ENCODE measurements around the gene PCDH7. TPM values are rescaled to one million over a fixed set of nuclear protein-coding genes. Genes with fewer than 3 reads are reported as not detected.

Gene PCDH7
- total and polyA plus RNA-seq, 7 experiments from 2014 or later = not detected

DNA sequence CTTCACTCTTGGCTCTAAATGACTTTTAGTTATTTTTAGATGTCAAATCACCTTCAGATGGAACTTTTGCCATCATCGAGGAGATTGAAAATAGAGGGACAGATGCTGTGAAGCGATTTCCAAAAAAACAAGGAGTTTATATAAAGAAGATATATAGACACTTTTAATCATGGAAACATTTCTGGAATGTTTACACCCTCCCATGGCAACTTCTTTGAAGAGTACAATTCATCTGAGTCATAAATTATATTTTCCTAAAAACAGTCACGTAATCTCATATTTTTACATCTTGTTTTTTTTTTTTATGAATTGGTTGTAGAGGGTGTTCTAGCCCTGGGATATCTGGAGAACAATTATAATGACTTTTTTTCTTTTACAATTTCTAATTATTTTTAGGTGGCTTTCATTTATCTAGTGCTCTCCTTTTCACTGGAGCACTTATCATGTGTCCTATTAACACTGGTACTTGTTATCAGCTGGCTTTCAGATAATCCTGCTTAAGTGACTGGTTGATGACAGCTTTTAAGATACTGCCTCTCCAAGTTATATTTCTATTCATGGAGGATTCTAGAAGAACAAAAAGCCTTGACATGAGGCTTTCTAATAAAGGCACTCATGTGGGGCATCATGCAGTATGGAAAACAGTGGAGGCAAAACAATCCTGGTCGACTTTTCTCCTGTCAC is 24.9 kb downstream of the PCDH7 start:
- Mint-ChIP-seq H3K4me3 (no peak overlapping the region), H3K27ac (no peak overlapping the region), H3K4me1 (no peaks in the 10 kb centered on the region), H3K36me3 (no peaks in the 10 kb centered on the region), H3K9me3 (peaks cover 0 to 7% (median 0%) of the 10 kb centered on the region in 11 donors), H3K27me3 (peaks cover 0 to 4% (median 0%) of the 10 kb centered on the region in 5 donors)
- Histone ChIP-seq H3K27ac (ENCODE audit: low read depth, low read length) (no peak overlapping the region), H3K9me3 (ENCODE audit: control insufficient read depth in 2 of 3, low read length in 3 of 3) (no peaks in the 10 kb centered on the region), H3K4me3 (ENCODE audit: low read length) (no peak overlapping the region), H3K36me3 (ENCODE audit: control insufficient read depth in 2 of 3, insufficient read depth in 3 of 3, low read length in 3 of 3) (no peaks in the 10 kb centered on the region), H3K27me3 (ENCODE audit: control insufficient read depth in 2 of 2, insufficient read depth in 2 of 2, low read length in 2 of 2) (no peaks in the 10 kb centered on the region), H3K4me1 (ENCODE audit: control insufficient read depth in 2 of 2, insufficient read depth in 2 of 2, low read length in 2 of 2) (no peaks in the 10 kb centered on the region)
- ATAC-seq (no peak), DNase-seq (no peak)
- ChIA-PET POLR2A (no interaction called here), CTCF (interaction anchor here (0.8 kb wide), 1 partner anchor 547 kb away, joined by 3 read pairs; no protein-coding TSS in a partner anchor)
- intact Hi-C loops (cut with micrococcal nuclease) = no loop called here

DNA sequence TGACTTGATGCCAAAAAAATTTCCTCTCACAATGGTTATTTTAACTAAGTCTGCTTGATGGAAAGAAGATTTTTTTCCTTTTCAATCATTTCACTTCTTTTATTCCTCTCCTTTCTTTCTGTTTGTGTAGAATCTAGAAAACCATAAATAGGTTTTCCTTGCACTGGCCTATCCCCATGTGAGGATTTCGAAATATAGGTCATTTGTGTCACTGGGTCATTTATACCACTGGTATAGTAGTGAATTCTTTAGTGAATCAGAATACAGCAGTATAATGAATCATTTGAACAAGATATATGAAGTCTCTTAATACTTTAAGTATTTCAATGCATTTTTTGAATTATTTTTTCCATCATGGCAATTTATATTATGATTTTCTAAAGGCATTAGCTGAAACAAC is 26.6 kb downstream of the PCDH7 start:
- H3K4me3 Mint-ChIP-seq = no peak overlapping the region
- H3K9me3 ChIP-seq (ENCODE audit: control insufficient read depth in 2 of 3, low read length in 3 of 3) = no peaks in the 10 kb centered on the region
- H3K9me3 Mint-ChIP-seq = peaks cover 0 to 13% (median 0%) of the 10 kb centered on the region in 11 donors
- no peaks in the 10 kb centered on the region for H3K4me1 Mint-ChIP-seq
- intact Hi-C loops (cut with micrococcal nuclease) = no loop called here
- no peaks in the 10 kb centered on the region for H3K36me3 Mint-ChIP-seq
- no peak overlapping the region for H3K27ac ChIP-seq (ENCODE audit: low read depth, low read length)
- ChIA-PET CTCF (no interaction called here), POLR2A (no interaction called here)
- H3K36me3 ChIP-seq (ENCODE audit: control insufficient read depth in 2 of 3, insufficient read depth in 3 of 3, low read length in 3 of 3) = no peaks in the 10 kb centered on the region
- no peaks in the 10 kb centered on the region for H3K4me1 ChIP-seq (ENCODE audit: control insufficient read depth in 2 of 2, insufficient read depth in 2 of 2, low read length in 2 of 2)
- ATAC-seq (no peak), DNase-seq (no peak)
- H3K27me3 ChIP-seq (ENCODE audit: control insufficient read depth in 2 of 2, insufficient read depth in 2 of 2, low read length in 2 of 2) = no peaks in the 10 kb centered on the region
- no peak overlapping the region for H3K4me3 ChIP-seq (ENCODE audit: low read length)
- H3K27ac Mint-ChIP-seq = no peak overlapping the region
- peaks cover 0 to 4% (median 0%) of the 10 kb centered on the region in 5 donors for H3K27me3 Mint-ChIP-seq

DNA sequence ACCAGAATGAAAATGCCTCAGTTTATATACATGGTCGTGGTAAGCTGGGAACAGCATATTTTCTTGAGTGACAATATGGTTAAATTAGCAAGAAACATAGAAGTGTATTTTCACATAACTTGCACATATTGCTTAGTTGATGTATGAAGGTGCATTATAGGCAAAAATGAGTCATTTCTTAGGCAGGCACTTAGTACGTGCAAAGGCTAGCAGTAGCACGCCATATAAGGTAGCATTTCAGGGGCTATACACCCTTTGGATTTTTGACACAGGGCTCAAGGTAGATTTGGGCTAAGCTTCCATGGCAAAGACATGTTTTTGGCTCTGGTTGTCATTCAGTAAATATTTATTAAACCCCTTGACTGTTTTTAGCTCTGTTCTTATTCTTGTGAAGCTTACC is 33.1 kb downstream of the PCDH7 start:
- no peaks in the 10 kb centered on the region for H3K27me3 Mint-ChIP-seq
- no peak for DNase-seq
- no peak overlapping the region for H3K27ac ChIP-seq (ENCODE audit: low read depth, low read length)

DNA sequence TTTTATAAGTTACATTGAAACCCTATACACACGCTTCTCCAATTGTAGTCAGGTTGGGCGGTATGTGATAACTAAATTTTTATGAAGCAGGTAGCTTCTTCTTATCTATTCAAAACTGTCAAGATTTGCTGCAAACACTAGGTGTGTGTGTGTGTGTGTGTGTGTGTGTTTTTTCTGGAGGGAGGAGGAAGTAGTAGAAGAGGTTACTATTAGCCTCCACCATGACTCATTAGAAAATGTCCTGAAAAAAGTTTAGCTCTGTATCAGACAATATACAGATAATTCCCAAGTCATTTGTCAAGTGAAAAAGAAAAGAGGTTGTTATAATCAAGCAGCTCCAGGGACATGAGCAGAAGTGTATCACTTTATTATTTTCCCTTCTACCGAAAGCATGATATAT is 33.9 kb downstream of the PCDH7 start:
- H3K36me3 ChIP-seq (ENCODE audit: control insufficient read depth in 2 of 3, insufficient read depth in 3 of 3, low read length in 3 of 3) = no peaks in the 10 kb centered on the region
- H3K4me1 ChIP-seq (ENCODE audit: control insufficient read depth in 2 of 2, insufficient read depth in 2 of 2, low read length in 2 of 2) = no peaks in the 10 kb centered on the region
- Mint-ChIP-seq H3K4me3 (no peak overlapping the region), H3K4me1 (no peaks in the 10 kb centered on the region), H3K27me3 (no peaks in the 10 kb centered on the region), H3K36me3 (no peaks in the 10 kb centered on the region), H3K27ac (no peak overlapping the region), H3K9me3 (peaks cover 0 to 6% (median 2%) of the 10 kb centered on the region in 11 donors)
- ChIA-PET CTCF (no interaction called here), POLR2A (no interaction called here)
- DNase-seq (no peak), ATAC-seq (no peak)
- intact Hi-C loops (cut with micrococcal nuclease) = loop anchor here in 1 of 2 donors (10.0 kb wide), 1 partner anchor 61 kb away; no protein-coding TSS in a partner anchor
- no peaks in the 10 kb centered on the region for H3K27me3 ChIP-seq (ENCODE audit: control insufficient read depth in 2 of 2, insufficient read depth in 2 of 2, low read length in 2 of 2)
- no peaks in the 10 kb centered on the region for H3K9me3 ChIP-seq (ENCODE audit: control insufficient read depth in 2 of 3, low read length in 3 of 3)
- H3K27ac ChIP-seq (ENCODE audit: low read depth, low read length) = no peak overlapping the region
- no peak overlapping the region for H3K4me3 ChIP-seq (ENCODE audit: low read length)

More for the DNA sequence above, 33.1 kb downstream of the PCDH7 start:
- H3K4me1 Mint-ChIP-seq = no peaks in the 10 kb centered on the region
- POLR2A ChIA-PET = no interaction called here
- H3K9me3 ChIP-seq (ENCODE audit: control insufficient read depth in 2 of 3, low read length in 3 of 3) = no peaks in the 10 kb centered on the region
- CTCF ChIA-PET = no interaction called here
- H3K27ac Mint-ChIP-seq = no peak overlapping the region
- no peaks in the 10 kb centered on the region for H3K36me3 ChIP-seq (ENCODE audit: control insufficient read depth in 2 of 3, insufficient read depth in 3 of 3, low read length in 3 of 3)
- no peaks in the 10 kb centered on the region for H3K27me3 ChIP-seq (ENCODE audit: control insufficient read depth in 2 of 2, insufficient read depth in 2 of 2, low read length in 2 of 2)
- H3K4me3 ChIP-seq (ENCODE audit: low read length) = no peak overlapping the region
- H3K36me3 Mint-ChIP-seq = no peaks in the 10 kb centered on the region
- intact Hi-C loops (cut with micrococcal nuclease) = loop anchor here in 1 of 2 donors (10.0 kb wide), 1 partner anchor 61 kb away; no protein-coding TSS in a partner anchor
- H3K9me3 Mint-ChIP-seq = peaks cover 0 to 7% (median 0%) of the 10 kb centered on the region in 11 donors
- no peak for ATAC-seq
- H3K4me1 ChIP-seq (ENCODE audit: control insufficient read depth in 2 of 2, insufficient read depth in 2 of 2, low read length in 2 of 2) = no peaks in the 10 kb centered on the region
- no peak overlapping the region for H3K4me3 Mint-ChIP-seq

DNA sequence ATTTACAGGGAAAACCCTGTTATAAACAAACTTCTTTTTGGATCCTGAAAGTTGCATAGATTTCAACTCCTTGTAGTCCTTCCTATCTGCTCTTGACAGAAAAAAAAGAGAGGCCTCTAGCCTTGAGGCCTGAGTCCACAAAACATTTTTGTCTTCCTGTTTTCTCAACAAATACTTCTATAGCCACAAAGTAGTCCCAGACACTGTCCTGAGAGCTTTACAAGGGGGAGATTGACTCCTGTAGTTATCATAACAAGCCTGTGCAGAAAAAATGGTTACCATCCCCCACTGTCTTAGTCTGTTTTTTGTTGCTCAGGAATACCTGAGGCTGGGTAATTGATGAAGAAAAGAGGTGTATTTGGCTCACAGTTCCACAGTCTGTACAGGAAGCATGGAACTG is 35.2 kb downstream of the PCDH7 start:
- Mint-ChIP-seq H3K4me1 (no peaks in the 10 kb centered on the region), H3K27me3 (no peaks in the 10 kb centered on the region), H3K4me3 (no peak overlapping the region), H3K36me3 (no peaks in the 10 kb centered on the region), H3K9me3 (peaks cover 0 to 6% (median 0%) of the 10 kb centered on the region in 11 donors), H3K27ac (no peak overlapping the region)
- no peak overlapping the region for H3K27ac ChIP-seq (ENCODE audit: low read depth, low read length)
- no peaks in the 10 kb centered on the region for H3K27me3 ChIP-seq (ENCODE audit: control insufficient read depth in 2 of 2, insufficient read depth in 2 of 2, low read length in 2 of 2)
- no peak overlapping the region for H3K4me3 ChIP-seq (ENCODE audit: low read length)
- ATAC-seq (no peak), DNase-seq (no peak)
- H3K4me1 ChIP-seq (ENCODE audit: control insufficient read depth in 2 of 2, insufficient read depth in 2 of 2, low read length in 2 of 2) = no peaks in the 10 kb centered on the region
- H3K9me3 ChIP-seq (ENCODE audit: control insufficient read depth in 2 of 3, low read length in 3 of 3) = no peaks in the 10 kb centered on the region
- ChIA-PET CTCF (no interaction called here), POLR2A (no interaction called here)
- no peaks in the 10 kb centered on the region for H3K36me3 ChIP-seq (ENCODE audit: control insufficient read depth in 2 of 3, insufficient read depth in 3 of 3, low read length in 3 of 3)
- intact Hi-C loops (cut with micrococcal nuclease) = loop anchor here in 1 of 2 donors (10.0 kb wide), 1 partner anchor 59 kb away; no protein-coding TSS in a partner anchor

DNA sequence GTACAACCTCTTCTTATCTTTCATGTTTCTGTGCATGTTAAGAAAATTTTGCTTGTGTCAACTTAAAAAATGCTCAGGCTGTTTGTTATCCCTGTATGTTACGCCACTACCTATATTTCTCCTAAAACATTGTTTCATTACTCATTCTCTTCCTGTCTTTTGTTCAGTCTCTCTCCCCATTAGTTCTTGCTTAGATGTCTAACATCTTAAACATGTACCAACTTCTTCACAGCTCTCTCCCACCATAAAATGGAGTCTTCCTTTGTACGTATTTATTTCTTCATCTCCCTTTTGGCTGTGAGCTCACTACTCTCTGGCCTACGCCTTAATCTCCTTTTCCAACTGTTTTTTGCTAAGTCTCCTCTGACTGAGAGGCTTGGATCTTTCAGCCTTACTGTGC is 36.4 kb downstream of the PCDH7 start:
- H3K4me1 Mint-ChIP-seq = no peaks in the 10 kb centered on the region
- H3K27me3 Mint-ChIP-seq = no peaks in the 10 kb centered on the region
- ChIA-PET POLR2A (no interaction called here), CTCF (no interaction called here)
- H3K4me3 ChIP-seq (ENCODE audit: low read length) = no peak overlapping the region
- H3K36me3 ChIP-seq (ENCODE audit: control insufficient read depth in 2 of 3, insufficient read depth in 3 of 3, low read length in 3 of 3) = no peaks in the 10 kb centered on the region
- H3K4me3 Mint-ChIP-seq = no peak overlapping the region
- H3K27me3 ChIP-seq (ENCODE audit: control insufficient read depth in 2 of 2, insufficient read depth in 2 of 2, low read length in 2 of 2) = no peaks in the 10 kb centered on the region
- intact Hi-C loops (cut with micrococcal nuclease) = loop anchor here in 1 of 2 donors (10.0 kb wide), 1 partner anchor 58 kb away; no protein-coding TSS in a partner anchor
- H3K27ac Mint-ChIP-seq = no peak overlapping the region
- H3K9me3 Mint-ChIP-seq = peaks cover 0 to 3% (median 0%) of the 10 kb centered on the region in 11 donors
- no peaks in the 10 kb centered on the region for H3K36me3 Mint-ChIP-seq
- no peaks in the 10 kb centered on the region for H3K9me3 ChIP-seq (ENCODE audit: control insufficient read depth in 2 of 3, low read length in 3 of 3)
- ATAC-seq = no peak
- H3K27ac ChIP-seq (ENCODE audit: low read depth, low read length) = no peak overlapping the region
- no peaks in the 10 kb centered on the region for H3K4me1 ChIP-seq (ENCODE audit: control insufficient read depth in 2 of 2, insufficient read depth in 2 of 2, low read length in 2 of 2)
- DNase-seq = no peak

DNA sequence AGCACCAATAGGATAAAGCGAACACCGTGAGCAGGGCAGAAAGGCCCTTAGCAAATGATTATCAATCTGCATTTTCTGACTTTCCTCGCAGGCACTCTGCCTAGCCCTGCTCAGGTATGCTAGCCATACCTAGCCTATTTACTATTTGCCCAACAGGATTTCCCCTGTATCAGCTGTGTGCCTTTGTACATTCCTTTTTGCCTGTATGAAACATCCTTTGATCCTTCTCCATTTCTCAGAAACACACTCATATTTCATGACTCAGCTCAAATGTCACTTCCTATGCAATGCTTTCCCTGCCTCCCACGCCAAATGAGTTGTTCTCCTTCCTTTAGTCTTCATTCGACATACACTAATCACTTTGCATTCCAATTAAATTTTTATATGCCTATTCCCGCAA is 37.2 kb downstream of the PCDH7 start:
- Mint-ChIP-seq H3K36me3 (no peaks in the 10 kb centered on the region), H3K27me3 (no peaks in the 10 kb centered on the region), H3K27ac (no peak overlapping the region), H3K4me1 (no peaks in the 10 kb centered on the region), H3K4me3 (no peak overlapping the region), H3K9me3 (peaks cover 0 to 3% (median 0%) of the 10 kb centered on the region in 11 donors)
- intact Hi-C loops (cut with micrococcal nuclease) = loop anchor here in 1 of 2 donors (10.0 kb wide), 1 partner anchor 57 kb away; no protein-coding TSS in a partner anchor
- Histone ChIP-seq H3K36me3 (ENCODE audit: control insufficient read depth in 2 of 3, insufficient read depth in 3 of 3, low read length in 3 of 3) (no peaks in the 10 kb centered on the region), H3K4me1 (ENCODE audit: control insufficient read depth in 2 of 2, insufficient read depth in 2 of 2, low read length in 2 of 2) (no peaks in the 10 kb centered on the region), H3K4me3 (ENCODE audit: low read length) (no peak overlapping the region), H3K27ac (ENCODE audit: low read depth, low read length) (no peak overlapping the region), H3K27me3 (ENCODE audit: control insufficient read depth in 2 of 2, insufficient read depth in 2 of 2, low read length in 2 of 2) (no peaks in the 10 kb centered on the region), H3K9me3 (ENCODE audit: control insufficient read depth in 2 of 3, low read length in 3 of 3) (no peaks in the 10 kb centered on the region)
- ChIA-PET POLR2A (no interaction called here), CTCF (no interaction called here)
- DNase-seq = no peak
- ATAC-seq = no peak

Measured in naive thymus-derived CD4-positive, alpha-beta T cell (primary cell).